IMR-90 (cell line): ENCODE data around the gene LOXL4. TPM values are rescaled to one million over a fixed set of nuclear protein-coding genes. Genes with fewer than 3 reads are reported as not detected.

Experiments used
- ATAC-seq: fragments of 200-7000 bp; cut with Tn5 transposase; 2 replicates; pipeline ENCODE4 v1.9.1; 2020; ENCODE audit warnings: low read depth, mild to moderate bottlenecking, moderate library complexity
- BruUV-seq: library from RNA; stranded (reverse); fragments of 400-500 nt; replicated peaks from 2 replicates; lab custom pipeline; 2021; lab: Mats Ljungman, UMichigan
- CTCF ChIA-PET: fragments of 300-600 bp; formaldehyde crosslinking; extraction: SDS; loops from one replicate; lab custom pipeline; 2021; ENCODE audit warnings: antibody characterized with exemption; lab: Yijun Ruan, JAX
- POLR2A ChIA-PET: fragments of 300-600 bp; sonication (Branson Sonifier 250); formaldehyde crosslinking; loops from one replicate; lab custom pipeline; 2022; ENCODE audit warnings: antibody characterized with exemption; ENCODE audit not compliant: unreplicated experiment; lab: Charles Lee
- DNase-seq: peaks from one replicate; pipeline ENCODE4 v3.0.0; 2013
- H2AFZ ChIP-seq: replicated peaks from 2 replicates; pipeline ENCODE3; 2013; ENCODE audit warnings: low read length, mild to moderate bottlenecking; ENCODE audit not compliant: poor library complexity
- H2AK5ac ChIP-seq: 2 replicates; pipeline ENCODE4 v1.6.1; 2013; ENCODE audit warnings: low read depth, low read length, inconsistent platforms
- H2AK9ac ChIP-seq: replicated peaks from 2 replicates; pipeline ENCODE3; 2013; ENCODE audit warnings: mild to moderate bottlenecking, low read depth, low read length, moderate library complexity; ENCODE audit not compliant: poor library complexity
- H2BK120ac ChIP-seq: 2 replicates; pipeline ENCODE4 v1.6.1; 2013; ENCODE audit warnings: low read depth, low read length, inconsistent platforms
- H2BK15ac ChIP-seq: 3 replicates; pipeline ENCODE4 v1.6.1; 2013; ENCODE audit warnings: low read depth, low read length, inconsistent platforms
- H2BK20ac ChIP-seq: 2 replicates; pipeline ENCODE4 v1.6.1; 2013; ENCODE audit warnings: low read depth, mild to moderate bottlenecking, inconsistent platforms, low read length, moderate library complexity
- H2BK5ac ChIP-seq: 2 replicates; pipeline ENCODE4 v1.6.1; 2013; ENCODE audit warnings: mild to moderate bottlenecking, low read depth, low read length, inconsistent platforms; ENCODE audit not compliant: poor library complexity, severe bottlenecking
- H3K14ac ChIP-seq: replicated peaks from 2 replicates; pipeline ENCODE4 v1.6.1; 2013; ENCODE audit warnings: low read depth, low read length, inconsistent platforms
- H3K18ac ChIP-seq: 2 replicates; pipeline ENCODE4 v1.6.1; 2013; ENCODE audit warnings: low read depth, low read length, control low read depth
- H3K23ac ChIP-seq: 2 replicates; pipeline ENCODE4 v1.6.1; 2013; ENCODE audit warnings: low read depth, low read length, inconsistent platforms
- H3K27ac ChIP-seq: 2 replicates; pipeline ENCODE4 v1.5.1; 2013; ENCODE audit warnings: mild to moderate bottlenecking, control low read depth, low read length; ENCODE audit not compliant: insufficient read depth
- H3K27me3 ChIP-seq: 2 replicates; pipeline ENCODE4 v1.6.1; 2013; ENCODE audit warnings: low read length; ENCODE audit not compliant: control insufficient read depth, insufficient read depth
- H3K36me3 ChIP-seq: 2 replicates; pipeline ENCODE4 v1.6.1; 2013; ENCODE audit warnings: low read length, mixed read lengths; ENCODE audit not compliant: control insufficient read depth, insufficient read depth
- H3K4ac ChIP-seq: 2 replicates; pipeline ENCODE4 v1.6.1; 2013; ENCODE audit warnings: low read depth, low read length, inconsistent platforms
- H3K4me1 ChIP-seq: 2 replicates; pipeline ENCODE4 v1.6.1; 2013; ENCODE audit warnings: low read length, mixed read lengths; ENCODE audit not compliant: control insufficient read depth, insufficient read depth
- H3K4me2 ChIP-seq: 2 replicates; pipeline ENCODE4 v1.6.1; 2013; ENCODE audit warnings: low read depth, mild to moderate bottlenecking, control low read depth, low read length, moderate library complexity
- H3K4me3 ChIP-seq: 2 replicates; pipeline ENCODE4 v1.5.1; 2013; ENCODE audit warnings: low read depth, mild to moderate bottlenecking, control low read depth, low read length, moderate library complexity; ENCODE audit not compliant: insufficient read depth
- H3K56ac ChIP-seq: 2 replicates; pipeline ENCODE4 v1.6.1; 2013; ENCODE audit warnings: low read length, inconsistent platforms; ENCODE audit not compliant: insufficient read depth; ENCODE audit errors: extremely low read depth
- H3K79me1 ChIP-seq, 2 experiments: 2 replicates each; pipeline ENCODE4 v1.6.1; 2013; ENCODE audit warnings: low read length in 2 of 2, inconsistent platforms in 1 of 2, low read depth in 1 of 2
- H3K9ac ChIP-seq: 2 replicates; pipeline ENCODE4 v1.6.1; 2013; ENCODE audit warnings: low read depth, low read length, control low read depth
- H3K9me1 ChIP-seq: 2 replicates; pipeline ENCODE4 v1.6.1; 2013; ENCODE audit warnings: low read length, inconsistent platforms; ENCODE audit not compliant: insufficient read depth
- H3K9me3 ChIP-seq: 2 replicates; pipeline ENCODE4 v1.6.1; 2013; ENCODE audit warnings: low read length; ENCODE audit not compliant: control insufficient read depth, insufficient read depth
- H4K20me1 ChIP-seq: 2 replicates; pipeline ENCODE4 v1.6.1; 2013; ENCODE audit warnings: low read length, inconsistent platforms; ENCODE audit not compliant: insufficient read depth
- H4K5ac ChIP-seq: 2 replicates; pipeline ENCODE4 v1.6.1; 2013; ENCODE audit warnings: mild to moderate bottlenecking, low read depth, low read length, control low read depth
- H4K8ac ChIP-seq, 2 experiments: 2 replicates each; pipeline ENCODE4 v1.6.1; 2013; ENCODE audit warnings: low read depth in 2 of 2, low read length in 2 of 2, control low read depth in 1 of 2, inconsistent platforms in 1 of 2
- H4K91ac ChIP-seq: 2 replicates; pipeline ENCODE4 v1.6.1; 2013; ENCODE audit warnings: low read depth, low read length, inconsistent platforms; ENCODE audit not compliant: insufficient read depth
- MXI1 ChIP-seq: IDR thresholded peaks from 2 replicates; pipeline ENCODE4 v1.6.1; 2012; ENCODE audit warnings: low read depth, mild to moderate bottlenecking, low read length, moderate library complexity, borderline replicate concordance
- USF2 ChIP-seq: fragments of 150-350 bp; IDR thresholded peaks from 2 replicates; pipeline ENCODE4 v1.6.1; 2017; ENCODE audit warnings: mild to moderate bottlenecking, antibody characterized with exemption, low read length, low read depth
- WGBS, 2 experiments: methylation state at CpG; one replicate each; pipeline versions ENCODE4 v1.1.5 to v1.1.7; 2013; ENCODE audit warnings: missing lambda C conversion rate in 2 of 2; ENCODE audit not compliant: insufficient read length in 1 of 2; ENCODE audit errors: extremely low coverage in 2 of 2; 5-methylcytosine and 5-hydroxymethylcytosine counted together
- dilution Hi-C: fragments of 300-500 bp; cut with HindIII; formaldehyde crosslinking; loops from one replicate; pipeline ENCODE4 v1.14.3; 2018; ENCODE audit warnings: low sequenced_read_pairs; ENCODE audit not compliant: unreplicated experiment
- in situ Hi-C: fragments of 300-500 bp; cut with MboI; formaldehyde crosslinking; loops from 3 replicates; pipeline ENCODE4 v1.14.3; 2019; ENCODE audit warnings: low sequenced_read_pairs, inconsistent platforms, mixed read lengths
- intact Hi-C: fragments of 100-400 bp; cut with micrococcal nuclease; formaldehyde crosslinking; loops from 2 replicates; pipeline ENCODE4 v1.10.0; 2022
- polyA plus RNA-seq, 3 experiments: library from polyadenylated mRNA; depleted of rRNA; stranded (reverse); fragments of >200 nt; gene quantifications; 2 replicates each; pipeline ENCODE4 v1.2.3, GENCODE V29; 2012; ENCODE audit warnings: low replicate concordance in 1 of 3
- total RNA-seq: library from RNA; depleted of rRNA; stranded (reverse); fragments of >200 nt; gene quantifications from 2 replicates; pipeline ENCODE4 v1.2.3, GENCODE V29; 2012

LOXL4 gene
- total and polyA plus RNA-seq, 2 of the 4 experiments (the other 2 are of a cell fraction): 20.8 to 26.7 TPM

GRCh38 chr10:98260752-98261151, 7.2 kb downstream of the LOXL4 start:
- Histone ChIP-seq H4K20me1 (no peaks in the 10 kb centered on the region; the same call in none of the 2 replicates), H2BK120ac (no peak overlapping the region), H3K9me1 (peaks cover 20% of the 10 kb centered on the region), H2BK15ac (no peak overlapping the region), H2BK5ac (no peak overlapping the region), H3K4me3 (no peak overlapping the region), H3K27me3 (no peaks in the 10 kb centered on the region), H4K91ac (no peak overlapping the region), H3K4me2 (no peak overlapping the region), H3K27ac (no peak overlapping the region), H3K36me3 (0 out of 2 replicates have a peak, but pooled peaks cover 3% of the 10 kb centered on the region), H3K4ac (peak overlapping the region; percentile 64; the same call in 1 of the 2 replicates), H2AFZ (peak overlapping the region; percentile 34), H3K18ac (no peak overlapping the region), H3K9ac (no peak overlapping the region), H4K8ac (no peak overlapping the region), H3K4me1 (peaks cover 9% of the 10 kb centered on the region), H3K14ac (no peak overlapping the region; the same call in 1 of the 2 replicates), H3K79me1 (no peaks in the 10 kb centered on the region), H3K9me3 (no peaks in the 10 kb centered on the region), H2AK9ac (peak overlapping the region; percentile 67), H2AK5ac (no peak overlapping the region; the same call in 1 of the 2 replicates), H3K23ac (no peak overlapping the region), H4K5ac (no peak overlapping the region), H3K56ac (no peak overlapping the region), H2BK20ac (peak overlapping the region; percentile 3)
- ChIA-PET POLR2A (no interaction called here), CTCF (interaction anchor here (1.3 kb wide), 1 partner anchor 49 kb away, joined by 6 read pairs; no protein-coding TSS in a partner anchor)
- TF ChIP-seq USF2: no peak
- TF ChIP-seq MXI1: no peak
- dilution Hi-C loops (no loop called here), intact Hi-C loops (no loop called here), in situ Hi-C loops (no loop called here)
- BruUV-seq: no TSS peak
- ATAC-seq: no peak; the same call in 1 of the 2 replicates
- 86% methylated on average over 10 of the region's 14 CpGs; no CpG with 5 or more reads in 1 of the 2 experiments for WGBS, 2 experiments
- DNase-seq: no peak
